ENCODE measurements around the gene MAGI2. TPM values are rescaled to one million over a fixed set of nuclear protein-coding genes. Genes with fewer than 3 reads are reported as not detected.

MAGI2 gene
- total and polyA plus RNA-seq, 2 experiments from 2014 or later = 10.4 to 26.4 TPM

- Histone ChIP-seq H4K20me1 (replicated peaks; ENCODE audit: insufficient read depth) (no peaks in the 10 kb centered on the region), H3K79me2 (replicated peaks; ENCODE audit: insufficient read depth) (peaks cover 91% of the 10 kb centered on the region), H3K4me3 (no peak overlapping the region), H3K36me3 (ENCODE audit: insufficient read depth) (no peaks in the 10 kb centered on the region), H2AFZ (no peak overlapping the region), H3K4me1 (ENCODE audit: insufficient read depth) (peaks cover 38% of the 10 kb centered on the region), H3K27me3 (ENCODE audit: insufficient read depth) (no peaks in the 10 kb centered on the region), H3K27ac (ENCODE audit: low read depth) (no peak overlapping the region), H3K4me2 (0 out of 2 replicates have a peak overlapping the region, but pooled peaks have one; percentile 8), H3K9me2 (ENCODE audit: insufficient read depth) (no peaks in the 10 kb centered on the region), H3F3A (replicated peaks; ENCODE audit: low read depth) (no peaks in the 10 kb centered on the region)
- H3K27me3 Mint-ChIP-seq (ENCODE audit: insufficient read depth, low read depth, poor library complexity) = peaks cover 1% of the 10 kb centered on the region
- peaks cover 4% of the 10 kb centered on the region; the same call in 2 of the 3 replicates for H3K9me3 Mint-ChIP-seq
- peaks cover 48% of the 10 kb centered on the region for H3K4me1 Mint-ChIP-seq
- peaks cover 20% of the 10 kb centered on the region for H3K36me3 Mint-ChIP-seq (ENCODE audit: low read depth)
- H3K4me3 Mint-ChIP-seq = no peak overlapping the region
- H3K27ac Mint-ChIP-seq = no peak overlapping the region
- DNase-seq (ENCODE audit: low spot score) (no peak), ATAC-seq (no peak)
- no peak for TF ChIP-seq ZNF114 (CRISPR knock-in tag; IDR thresholded peaks at IDR 0.05)
Observed at GRCh38 chr7:78751253-78751652, 702.2 kb downstream of the MAGI2 start.

GRCh38 chr7:78749052-78749746 lies 704.3 kb downstream of the MAGI2 start:
- peak; percentile 42 for DNase-seq (ENCODE audit: low spot score)

GRCh38 chr7:78747592-78747991 lies 705.9 kb downstream of the MAGI2 start:
- Histone ChIP-seq H2AFZ (no peak overlapping the region), H4K20me1 (replicated peaks; ENCODE audit: insufficient read depth) (no peaks in the 10 kb centered on the region), H3K4me3 (no peak overlapping the region), H3K27me3 (ENCODE audit: insufficient read depth) (no peaks in the 10 kb centered on the region), H3K4me1 (ENCODE audit: insufficient read depth) (peaks cover 47% of the 10 kb centered on the region), H3K9me2 (ENCODE audit: insufficient read depth) (no peaks in the 10 kb centered on the region), H3K4me2 (0 out of 2 replicates have a peak overlapping the region, but pooled peaks have one; percentile 16), H3K27ac (ENCODE audit: low read depth) (peak overlapping the region; percentile 56), H3K79me2 (replicated peaks; ENCODE audit: insufficient read depth) (peaks cover 85% of the 10 kb centered on the region), H3K36me3 (ENCODE audit: insufficient read depth) (no peaks in the 10 kb centered on the region), H3F3A (replicated peaks; ENCODE audit: low read depth) (no peaks in the 10 kb centered on the region)
- Mint-ChIP-seq H3K36me3 (ENCODE audit: low read depth) (peaks cover 3% of the 10 kb centered on the region; the same call in 2 of the 3 replicates), H3K27me3 (ENCODE audit: insufficient read depth, low read depth, poor library complexity) (peaks cover 1% of the 10 kb centered on the region), H3K4me3 (no peak overlapping the region), H3K27ac (peak overlapping the region; percentile 60), H3K9me3 (no peaks in the 10 kb centered on the region), H3K4me1 (peaks cover 65% of the 10 kb centered on the region)
- DNase-seq (ENCODE audit: low spot score) = peak; percentile 30
- peak; percentile 64 for ATAC-seq
- TF ChIP-seq JUNB (IDR thresholded peaks at IDR 0.05; ENCODE audit: unreplicated experiment) (no peak), ZNF114 (CRISPR knock-in tag; IDR thresholded peaks at IDR 0.05) (no peak), ETS1 (IDR thresholded peaks at IDR 0.05) (no peak), ZNF331 (CRISPR knock-in tag; IDR thresholded peaks at IDR 0.05; ENCODE audit: low read depth) (no peak), CTCF (conservative IDR thresholded peaks at IDR 0.05; ENCODE audit: low read depth in 2 of 2) (no peak), NANOG (IDR thresholded peaks at IDR 0.05; ENCODE audit: borderline replicate concordance) (no peak)

More at GRCh38 chr7:78749052-78749746, 704.3 kb downstream of the MAGI2 start:
- Histone ChIP-seq H3K4me2 (peak overlapping the region; percentile 68), H3K79me2 (replicated peaks; ENCODE audit: insufficient read depth) (peaks cover 88% of the 10 kb centered on the region), H2AFZ (no peak overlapping the region), H3K4me3 (peak overlapping the region; percentile 8), H3K27me3 (ENCODE audit: insufficient read depth) (no peaks in the 10 kb centered on the region), H3F3A (replicated peaks; ENCODE audit: low read depth) (no peaks in the 10 kb centered on the region), H3K27ac (ENCODE audit: low read depth) (peak overlapping the region; percentile 45), H3K4me1 (ENCODE audit: insufficient read depth) (peaks cover 47% of the 10 kb centered on the region), H4K20me1 (replicated peaks; ENCODE audit: insufficient read depth) (no peaks in the 10 kb centered on the region), H3K9me2 (ENCODE audit: insufficient read depth) (no peaks in the 10 kb centered on the region), H3K36me3 (ENCODE audit: insufficient read depth) (no peaks in the 10 kb centered on the region)
- Mint-ChIP-seq H3K4me3 (peak overlapping the region; percentile 5; the same call in 2 of the 3 replicates), H3K27me3 (ENCODE audit: insufficient read depth, low read depth, poor library complexity) (peaks cover 1% of the 10 kb centered on the region), H3K4me1 (peaks cover 60% of the 10 kb centered on the region), H3K27ac (peak overlapping the region; percentile 52), H3K9me3 (peaks cover 4% of the 10 kb centered on the region; the same call in 2 of the 3 replicates), H3K36me3 (ENCODE audit: low read depth) (peaks cover 16% of the 10 kb centered on the region)
- TF ChIP-seq NANOG (IDR thresholded peaks at IDR 0.05; ENCODE audit: borderline replicate concordance) (peak; percentile 26; the same call in 1 of the 2 replicates), JUNB (IDR thresholded peaks at IDR 0.05; ENCODE audit: unreplicated experiment) (no peak)
- peak; percentile 66 for ATAC-seq
